GM12891 (cell line): Measurements from ENCODE around the gene CAPN1.

Experiments used
- DNase-seq: peaks from one replicate; pipeline ENCODE4 v3.0.0; 2011; ENCODE audit warnings: low spot score; ENCODE audit not compliant: insufficient read length
- FAIRE-seq: peaks from 2 replicates; lab custom pipeline; 2011; peaks lifted over from hg19 to GRCh38; lab: Jason Lieb, UNC
- PAX5 ChIP-seq: IDR thresholded peaks from 2 replicates; pipeline ENCODE4 v1.6.1; 2011; ENCODE audit warnings: low read length, moderate library complexity, mild to moderate bottlenecking; ENCODE audit not compliant: insufficient read depth, severe bottlenecking
- POLR2A ChIP-seq: IDR thresholded peaks from 2 replicates; pipeline ENCODE4 v1.6.1; 2011; ENCODE audit warnings: low read depth, low read length, control low read depth
- POLR2AphosphoS5 ChIP-seq: IDR thresholded peaks from 2 replicates; pipeline ENCODE4 v1.6.1; 2011; ENCODE audit warnings: low read depth, low read length, control low read depth
- POU2F2 ChIP-seq: IDR thresholded peaks from 2 replicates; pipeline ENCODE4 v1.6.1; 2011; ENCODE audit warnings: low read depth, mild to moderate bottlenecking, control low read depth, low read length, moderate library complexity
- SPI1 ChIP-seq: IDR thresholded peaks from 2 replicates; pipeline ENCODE4 v1.6.1; 2011; ENCODE audit warnings: low read depth, low read length, control low read depth
- TAF1 ChIP-seq: IDR thresholded peaks from 2 replicates; pipeline ENCODE4 v1.6.1; 2011; ENCODE audit warnings: low read depth, low read length, control low read depth

Gene CAPN1

DNA sequence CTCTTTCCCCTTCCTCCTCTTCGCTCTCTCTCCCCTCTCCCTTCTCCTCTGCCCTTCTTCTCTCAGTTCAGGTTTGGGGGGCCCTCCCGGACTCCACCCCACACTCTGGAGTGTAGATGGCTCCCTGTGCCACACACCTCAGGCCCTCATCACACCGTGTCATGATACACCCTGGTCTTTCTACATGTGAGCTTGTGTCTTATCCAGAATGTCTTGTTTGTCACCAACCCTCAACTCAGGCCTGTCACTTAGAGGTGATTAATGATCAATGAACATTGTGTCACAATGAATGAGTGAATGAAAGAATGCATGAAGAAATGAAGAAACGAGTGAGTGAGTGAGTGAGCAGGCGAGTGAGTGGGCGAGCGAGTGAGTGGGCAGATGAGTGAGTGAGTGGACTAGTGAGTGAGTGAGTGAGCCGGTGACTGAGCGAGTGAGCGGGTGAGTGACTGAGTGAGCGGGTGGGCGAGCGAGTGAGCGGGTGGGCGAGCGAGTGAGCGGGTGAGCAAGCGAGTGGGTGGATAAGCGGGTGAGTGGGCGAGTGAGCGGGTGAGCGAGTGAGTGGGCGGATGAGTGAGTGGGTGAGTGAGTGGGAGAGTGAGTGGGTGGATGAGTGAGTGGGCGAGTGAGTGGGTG is 33.8 kb downstream of the CAPN1 start:
- TF ChIP-seq POU2F2 (no peak), TAF1 (no peak), POLR2AphosphoS5 (no peak), POLR2A (no peak), SPI1 (no peak), PAX5 (no peak)
- FAIRE-seq, result peak; percentile 43
- no peak for DNase-seq

DNA sequence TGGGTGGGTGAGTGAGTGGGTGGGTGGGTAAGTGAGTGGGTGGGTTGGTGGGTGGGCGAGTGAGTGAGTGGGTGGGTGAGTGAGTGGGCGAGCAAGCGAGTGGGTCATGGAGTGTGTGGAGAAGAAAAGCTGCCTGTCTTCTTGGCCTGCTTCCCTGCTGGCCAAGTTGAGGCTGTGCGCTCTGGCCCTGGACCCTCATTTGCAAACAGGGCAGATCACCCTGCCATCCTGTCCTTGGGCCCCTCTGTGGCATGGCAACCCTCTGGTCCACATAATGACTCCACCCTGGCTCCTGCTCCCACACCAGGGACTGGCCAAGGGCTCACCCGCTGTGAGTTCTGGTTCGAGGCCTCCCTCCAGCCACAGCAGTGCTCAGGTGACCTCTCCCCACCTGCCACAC is 35.1 kb downstream of the CAPN1 start:
- FAIRE-seq, result no peak
- no peak for TF ChIP-seq TAF1
- TF ChIP-seq PAX5, result no peak
- DNase-seq, result no peak

DNA sequence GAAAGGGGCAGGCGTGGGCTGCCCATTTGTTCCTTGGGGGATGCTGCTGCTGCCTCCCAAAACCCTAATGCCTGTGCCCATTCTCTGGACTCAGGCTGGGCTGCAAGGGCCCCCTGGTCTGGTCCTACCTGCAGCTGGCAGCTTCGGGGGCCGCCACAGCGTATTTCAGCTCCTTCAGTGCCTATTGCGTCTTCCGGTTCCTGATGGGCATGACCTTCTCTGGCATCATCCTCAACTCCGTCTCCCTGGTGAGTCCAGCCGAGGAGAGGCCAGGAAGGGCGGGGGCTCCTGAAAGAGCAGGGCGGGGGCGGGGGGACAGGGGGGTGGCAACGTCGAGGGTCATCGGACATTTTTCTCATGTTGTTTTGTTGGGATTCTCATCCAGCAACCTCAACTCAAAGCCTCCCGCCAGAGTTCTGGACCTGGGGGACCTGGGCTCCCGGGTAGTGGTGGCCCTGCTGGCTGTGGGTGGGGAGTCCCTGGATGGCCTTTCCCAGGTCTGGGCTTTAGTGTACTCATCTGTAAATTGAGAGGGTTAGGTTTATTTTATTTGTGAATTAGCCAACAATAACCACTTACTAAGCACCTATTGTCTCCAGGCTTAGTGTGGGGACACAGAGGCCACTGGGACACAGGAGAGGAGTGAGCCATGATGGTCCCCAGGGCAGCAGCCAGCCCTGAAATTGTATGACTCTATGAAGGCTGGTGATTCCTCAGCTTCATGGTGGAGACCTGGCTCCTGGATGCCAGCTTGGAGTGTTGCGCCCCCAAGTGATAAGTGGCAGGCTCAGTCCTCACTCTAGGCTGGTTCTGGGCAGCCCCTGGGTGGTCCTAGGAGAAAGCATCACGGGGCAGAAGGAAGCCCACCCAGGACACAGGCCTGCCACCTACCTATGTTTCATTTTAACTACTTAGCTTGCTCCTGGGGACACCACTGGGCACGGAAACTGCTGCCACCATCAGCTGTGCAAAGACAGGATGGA is 36.0 kb downstream of the CAPN1 start:
- DNase-seq, result no peak
- FAIRE-seq, result no peak
- TF ChIP-seq POLR2AphosphoS5 (no peak), POLR2A (no peak), POU2F2 (no peak), TAF1 (no peak), PAX5 (no peak), SPI1 (no peak)

- TF ChIP-seq TAF1 (no peak), POU2F2 (no peak), SPI1 (no peak), POLR2A (no peak), POLR2AphosphoS5 (no peak), PAX5 (no peak)
- FAIRE-seq (no peak), DNase-seq (no peak)
These were observed 36.7 kb downstream of the CAPN1 start for GRCh38 chr11:65218446-65218845.

GRCh38 chr11:65219930-65220213 is 38.1 kb downstream of the CAPN1 start:
- DNase-seq (no peak), FAIRE-seq (no peak)
- TF ChIP-seq TAF1, result no peak

DNA sequence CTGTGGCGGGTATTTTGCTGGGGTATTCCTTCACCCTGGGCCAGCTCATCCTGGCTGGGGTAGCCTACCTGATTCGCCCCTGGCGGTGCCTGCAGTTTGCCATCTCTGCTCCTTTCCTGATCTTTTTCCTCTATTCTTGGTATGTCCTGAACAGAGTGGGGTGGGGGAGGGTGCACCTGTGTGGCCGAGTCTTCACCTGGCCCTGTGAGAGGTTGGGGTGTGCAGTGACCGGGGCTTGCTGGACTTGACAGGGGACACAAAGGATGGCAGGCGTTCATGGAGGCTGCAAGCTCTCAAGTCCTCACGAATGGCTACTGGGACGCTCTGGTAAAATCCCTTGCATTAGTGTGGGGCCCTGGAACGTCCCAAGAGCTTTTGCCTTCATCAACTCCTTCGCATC is 39.3 kb downstream of the CAPN1 start:
- DNase-seq, result no peak
- FAIRE-seq, result no peak
- TF ChIP-seq POLR2AphosphoS5, result no peak
- TF ChIP-seq PAX5, result no peak
- no peak for TF ChIP-seq SPI1
- TF ChIP-seq POLR2A, result no peak
- TF ChIP-seq TAF1, result no peak
- no peak for TF ChIP-seq POU2F2

- TF ChIP-seq POU2F2, result no peak
- no peak for DNase-seq
- FAIRE-seq, result no peak
These were observed 41.3 kb downstream of the CAPN1 start for GRCh38 chr11:65223011-65223410.

DNA sequence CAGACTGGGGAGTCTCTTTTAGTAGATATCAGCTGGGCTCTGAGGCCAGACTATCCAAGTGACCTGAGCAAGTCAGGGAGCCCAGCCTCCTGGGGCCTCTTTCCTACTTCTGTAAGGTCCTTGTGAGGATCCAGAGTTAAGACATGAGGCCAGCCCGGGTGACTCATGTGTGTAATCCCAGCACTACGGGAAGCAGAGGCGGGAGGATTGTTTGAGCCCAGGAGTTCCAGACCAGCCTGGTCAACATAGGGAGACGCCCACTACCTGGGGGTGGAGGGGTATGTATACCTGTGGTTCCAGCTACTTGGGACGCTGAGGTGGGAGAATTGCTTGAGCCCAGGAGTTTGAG is 43.2 kb downstream of the CAPN1 start:
- no peak for TF ChIP-seq TAF1
- TF ChIP-seq POU2F2, result no peak
- TF ChIP-seq PAX5, result no peak
- TF ChIP-seq POLR2AphosphoS5, result no peak
- TF ChIP-seq SPI1, result no peak
- no peak for TF ChIP-seq POLR2A
- DNase-seq (no peak), FAIRE-seq (no peak)

- DNase-seq, result peak; percentile 69
- TF ChIP-seq PAX5 (no peak), SPI1 (peak; percentile 77; the same call in 1 of the 2 replicates), POU2F2 (no peak)
- no peak for FAIRE-seq
These were observed 43.8 kb downstream of the CAPN1 start for GRCh38 chr11:65225279-65226102.

DNA sequence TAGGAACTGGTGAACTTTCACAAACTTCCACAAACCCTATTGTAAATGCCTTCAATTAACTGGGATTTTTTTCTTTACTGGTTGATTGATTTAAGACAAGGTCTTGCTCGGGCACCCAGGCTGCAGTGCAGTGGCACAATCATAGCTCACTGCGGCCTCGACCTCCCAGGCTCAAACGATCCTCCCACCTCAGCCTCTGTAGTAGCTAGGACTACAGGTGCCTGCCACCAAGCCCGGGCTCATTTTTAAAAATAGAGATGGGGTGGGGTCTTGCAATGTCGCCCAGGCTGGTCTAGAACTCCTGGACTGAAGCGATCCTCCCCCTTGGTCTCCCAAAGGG is 44.3 kb downstream of the CAPN1 start:
- no peak for DNase-seq
- no peak for TF ChIP-seq POLR2A
- TF ChIP-seq TAF1, result no peak
- TF ChIP-seq POU2F2, result no peak
- no peak for TF ChIP-seq PAX5
- no peak for TF ChIP-seq POLR2AphosphoS5
- TF ChIP-seq SPI1, result no peak; the same call in 1 of the 2 replicates
- no peak for FAIRE-seq
